ENCODE measurements around the gene DPP6. TPM values are rescaled to one million over a fixed set of nuclear protein-coding genes. Genes with fewer than 3 reads are reported as not detected.

Gene DPP6
- total and polyA plus RNA-seq, 9 of the 15 experiments (the other 6 are each of a cell fraction or from before 2014, with no cell fraction given), result not detected

GRCh38 chr7:154877031-154877430 is 824.8 kb downstream of the DPP6 start:
- Histone ChIP-seq H3K79me2 (ENCODE audit: control insufficient read depth, insufficient read depth, low read length) (no peaks in the 10 kb centered on the region), H3K9me3 (replicated peaks; ENCODE audit: control insufficient read depth, insufficient read depth, low read depth, low read length) (no peaks in the 10 kb centered on the region), H3K27ac (ENCODE audit: extremely low read depth, low read depth, low read length) (no peak overlapping the region; the same call in 2 of the 3 replicates), H3K9me1 (ENCODE audit: control insufficient read depth, insufficient read depth, low read length) (no peaks in the 10 kb centered on the region), H3K27me3 (ENCODE audit: control insufficient read depth in 2 of 2, insufficient read depth in 2 of 2, low read length in 2 of 2) (peaks cover 73 to 94% of the 10 kb centered on the region in 2 experiments), H3K36me3 (ENCODE audit: control insufficient read depth, insufficient read depth, low read length) (no peaks in the 10 kb centered on the region), H3K4me2 (ENCODE audit: insufficient read depth, low read length) (no peak overlapping the region), H2AFZ (ENCODE audit: low read depth, low read length) (no peak overlapping the region), H4K20me1 (replicated peaks; ENCODE audit: control insufficient read depth, insufficient read depth, low read length) (no peaks in the 10 kb centered on the region), H3K4me3 (no peak overlapping the region), H3K4me1 (replicated peaks in 1 of 2; ENCODE audit: control insufficient read depth in 2 of 2, insufficient read depth in 2 of 2, low read length in 2 of 2) (peaks cover 0 to 2% of the 10 kb centered on the region in 2 experiments; a peak in 1 of 5 replicates), H3K9ac (ENCODE audit: insufficient read depth in 1 of 2, low read depth in 2 of 2, low read length in 2 of 2) (no peak overlapping the region)
- in situ Hi-C loops (cut with MboI), result no loop called here
- POLR2A ChIA-PET, result interaction anchor here (0.6 kb wide), 1 partner anchor 12 kb away, joined by 3 read pairs; no protein-coding TSS in a partner anchor
- no TSS peak for BruUV-seq (replicated peaks)
- ATAC-seq, result no peak
- FAIRE-seq, result no peak
- 3% methylated on average over 9 of the region's 9 CpGs for WGBS (ENCODE audit: insufficient coverage, low coverage, missing lambda C conversion rate)
- no peak for DNase-seq (ENCODE audit: extremely low read depth in 1 of 4, low spot score in 3 of 4)
- intact Hi-C loops (cut with micrococcal nuclease), result no loop called here
- CTCF ChIA-PET (ENCODE audit: low intra/inter-chr PET ratio), result no interaction called here
- TF ChIP-seq TSHZ1 (CRISPR knock-in tag; IDR thresholded peaks at IDR 0.05) (no peak), SAP30 (IDR thresholded peaks at IDR 0.05; ENCODE audit: borderline replicate concordance, insufficient read depth, low read depth, low read length, poor library complexity, severe bottlenecking) (no peak), SMARCB1 (IDR thresholded peaks at IDR 0.05; ENCODE audit: insufficient read length, low read depth) (no peak), PCBP2 (IDR thresholded peaks at IDR 0.05; ENCODE audit: low read depth, low read length, poor library complexity, severe bottlenecking) (no peak), HDAC1 (IDR thresholded peaks at IDR 0.05) (no peak), TEAD1 (CRISPR knock-in tag; IDR thresholded peaks at IDR 0.05) (no peak), NFYB (IDR thresholded peaks at IDR 0.05; ENCODE audit: extremely low read depth, insufficient read length) (no peak), ZNF3 (CRISPR knock-in tag; IDR thresholded peaks at IDR 0.05) (no peak), ZNF639 (CRISPR knock-in tag; conservative IDR thresholded peaks at IDR 0.05 in 1 of 2, IDR thresholded peaks at IDR 0.05 in 1 of 2) (no peak), RFX5 (IDR thresholded peaks at IDR 0.05; ENCODE audit: low read depth, low read length) (no peak), TSC22D4 (tag; IDR thresholded peaks at IDR 0.05) (no peak), STAT5B (CRISPR knock-in tag; IDR thresholded peaks at IDR 0.05) (no peak), BCL6 (CRISPR knock-in tag; IDR thresholded peaks at IDR 0.05) (no peak), ZNF398 (CRISPR knock-in tag; IDR thresholded peaks at IDR 0.05) (no peak), ZSCAN29 (IDR thresholded peaks at IDR 0.05) (no peak), BCOR (IDR thresholded peaks at IDR 0.05) (no peak), MCM3 (IDR thresholded peaks at IDR 0.05) (no peak), BDP1 (IDR thresholded peaks at IDR 0.05; ENCODE audit: insufficient read depth, insufficient read length) (no peak)
